SK-N-SH (cell line): Measurements from ENCODE around the gene TTK. TPM values are rescaled to one million over a fixed set of nuclear protein-coding genes. Genes with fewer than 3 reads are reported as not detected.
A peak's percentile ranks its signal among the peaks of the same experiment; 100 is the strongest.

Experiments
- CTCF ChIA-PET: fragments of 300-600, 350-600 bp; formaldehyde crosslinking; extraction: SDS; loops from one replicate; lab custom pipeline; 2021; lab: Yijun Ruan, JAX
- POLR2A ChIA-PET: fragments of 350-600 bp; sonication (Branson Sonifier 250); formaldehyde crosslinking; extraction: SDS; loops from one replicate; lab custom pipeline; 2020; ENCODE audit warnings: antibody characterized with exemption, inconsistent platforms; lab: Yijun Ruan, JAX
- DNase-seq: peaks from one replicate; pipeline ENCODE4 v3.0.0; 2012
- H2AFZ ChIP-seq: fragments of 200-600 bp; sonication (generic); 2 replicates; pipeline ENCODE4 v1.8.1; 2016; ENCODE audit warnings: antibody characterized with exemption, mild to moderate bottlenecking, low read depth
- H3F3A ChIP-seq: fragments of 200-600 bp; sonication (generic); replicated peaks from 2 replicates; pipeline ENCODE3; 2016; ENCODE audit warnings: antibody characterized with exemption, mild to moderate bottlenecking; ENCODE audit not compliant: insufficient read depth
- H3K27ac ChIP-seq, 2 experiments: fragments of 200-500 bp in 1 of 2; fragments of 200-600 bp in 1 of 2; sonication (Bioruptor generic) in 1 of 2; sonication (generic), shearing (Covaris generic) in 1 of 2; 2 replicates each; pipeline versions ENCODE4 v1.5.1 to v1.6.1; 2014 to 2016; ENCODE audit warnings: low read depth in 2 of 2, inconsistent platforms in 1 of 2, low read length in 1 of 2, mild to moderate bottlenecking in 1 of 2, mixed read lengths in 1 of 2
- H3K27me3 ChIP-seq: fragments of 200-600 bp; sonication (generic), shearing (Covaris generic); 2 replicates; pipeline ENCODE4 v1.6.1; 2016; ENCODE audit warnings: mixed run types; ENCODE audit not compliant: insufficient read depth
- H3K36me3 ChIP-seq, 2 experiments: fragments of 200-500 bp in 1 of 2; fragments of 200-600 bp in 1 of 2; sonication (Bioruptor generic) in 1 of 2; sonication (generic) in 1 of 2; replicated peaks in 1 of 2; 2 replicates each; pipeline versions ENCODE3 to v1.5.1; 2014 to 2016; ENCODE audit warnings: low read length in 1 of 2, mild to moderate bottlenecking in 1 of 2; ENCODE audit not compliant: insufficient read depth in 2 of 2, control insufficient read depth in 1 of 2
- H3K4me1 ChIP-seq, 2 experiments: fragments of 200-500 bp in 1 of 2; fragments of 200-600 bp in 1 of 2; sonication (Bioruptor generic) in 1 of 2; sonication (generic), shearing (Covaris generic) in 1 of 2; 2 replicates each; pipeline versions ENCODE4 v1.5.1 to v1.6.1; 2014 to 2016; ENCODE audit warnings: low read depth in 1 of 2, low read length in 1 of 2, mixed run types in 1 of 2; ENCODE audit not compliant: insufficient read depth in 2 of 2, control insufficient read depth in 1 of 2
- H3K4me2 ChIP-seq: fragments of 200-600 bp; sonication (generic), shearing (Covaris generic); 2 replicates; pipeline ENCODE4 v1.6.1; 2017; ENCODE audit warnings: mixed run types
- H3K4me3 ChIP-seq, 2 experiments: fragments of 200-500 bp in 1 of 2; fragments of 200-600 bp in 1 of 2; sonication (Bioruptor generic) in 1 of 2; sonication (generic), shearing (Covaris generic) in 1 of 2; 2 replicates each; pipeline versions ENCODE4 v1.5.1 to v1.8.1; 2014 to 2016; ENCODE audit warnings: low read depth in 2 of 2, inconsistent platforms in 1 of 2, low read length in 1 of 2, mild to moderate bottlenecking in 1 of 2, mixed read lengths in 1 of 2, moderate library complexity in 1 of 2
- H3K79me2 ChIP-seq: fragments of 200-600 bp; sonication (generic); 2 replicates; pipeline ENCODE4 v1.8.1; 2017; ENCODE audit warnings: mild to moderate bottlenecking; ENCODE audit not compliant: insufficient read depth
- H3K9ac ChIP-seq: fragments of 200-600 bp; sonication (generic); 2 replicates; pipeline ENCODE4 v1.6.1; 2017; ENCODE audit warnings: mixed run types
- H3K9me2 ChIP-seq: fragments of 200-600 bp; sonication (generic); 2 replicates; pipeline ENCODE4 v1.6.1; 2017; ENCODE audit warnings: mixed run types
- H3K9me3 ChIP-seq: fragments of 200-600 bp; sonication (generic); 2 replicates; pipeline ENCODE4 v1.6.1; 2017; ENCODE audit warnings: mixed run types, mild to moderate bottlenecking, moderate library complexity
- H4K20me1 ChIP-seq: fragments of 200-600 bp; sonication (generic); 2 replicates; pipeline ENCODE4 v1.6.1; 2017; ENCODE audit warnings: mild to moderate bottlenecking, mixed run types; ENCODE audit not compliant: insufficient read depth
- ELF1 ChIP-seq: IDR thresholded peaks from 2 replicates; pipeline ENCODE4 v1.4.0; 2012
- EZH2phosphoT487 ChIP-seq: fragments of 200-600 bp; sonication (generic); IDR thresholded peaks from 2 replicates; pipeline ENCODE4 v1.6.1; 2017; ENCODE audit warnings: low read depth, mixed run types, mild to moderate bottlenecking, antibody characterized with exemption, moderate library complexity, borderline replicate concordance
- FOSL2 ChIP-seq: IDR thresholded peaks from 2 replicates; pipeline ENCODE4 v1.4.0; 2012; ENCODE audit warnings: low read depth, mild to moderate bottlenecking, moderate library complexity, borderline replicate concordance
- FOXM1 ChIP-seq: IDR thresholded peaks from 2 replicates; pipeline ENCODE4 v1.4.0; 2012; ENCODE audit warnings: low read depth, mild to moderate bottlenecking
- GABPA ChIP-seq: IDR thresholded peaks from 2 replicates; pipeline ENCODE4 v1.4.0; 2012; ENCODE audit warnings: low read depth, mild to moderate bottlenecking
- IRF3 ChIP-seq: fragments of 150-350 bp; IDR thresholded peaks from 2 replicates; pipeline ENCODE4 v1.6.1; 2016; ENCODE audit warnings: mild to moderate bottlenecking, low read depth, low read length
- JUND ChIP-seq: IDR thresholded peaks from 2 replicates; pipeline ENCODE4 v1.4.0; 2012
- MAX ChIP-seq: IDR thresholded peaks from 2 replicates; pipeline ENCODE4 v1.4.0; 2012; ENCODE audit warnings: low read depth
- MEF2A ChIP-seq: IDR thresholded peaks from 2 replicates; pipeline ENCODE4 v1.4.0; 2012; ENCODE audit warnings: low read depth, borderline replicate concordance
- NFIC ChIP-seq: IDR thresholded peaks from 2 replicates; pipeline ENCODE4 v1.4.0; 2012; ENCODE audit warnings: borderline replicate concordance
- NRF1 ChIP-seq: IDR thresholded peaks from 2 replicates; pipeline ENCODE4 v1.6.1; 2012; ENCODE audit warnings: low read depth, mild to moderate bottlenecking, low read length
- PBX3 ChIP-seq: IDR thresholded peaks from 2 replicates; pipeline ENCODE4; 2012
- POLR2AphosphoS5 ChIP-seq: IDR thresholded peaks from 2 replicates; pipeline ENCODE4 v1.6.1; 2012; ENCODE audit warnings: low read depth, low read length
- RCOR1 ChIP-seq: fragments of 150-350 bp; IDR thresholded peaks from 2 replicates; pipeline ENCODE4 v1.6.1; 2017; ENCODE audit warnings: antibody characterized with exemption, low read length
- REST ChIP-seq: IDR thresholded peaks from 2 replicates; pipeline ENCODE4 v1.6.1; 2012; ENCODE audit warnings: mild to moderate bottlenecking, low read depth, low read length, moderate library complexity
- RXRA ChIP-seq: IDR thresholded peaks from 2 replicates; pipeline ENCODE4 v1.4.0; 2012; ENCODE audit warnings: low read depth, mild to moderate bottlenecking, borderline replicate concordance
- SMC3 ChIP-seq: IDR thresholded peaks from 2 replicates; pipeline ENCODE4 v1.6.1; 2012; ENCODE audit warnings: low read depth, low read length, improper control_type of control experiment
- TAF1 ChIP-seq: IDR thresholded peaks from 2 replicates; pipeline ENCODE4 v1.6.1; 2012; ENCODE audit warnings: low read depth, mild to moderate bottlenecking, low read length, moderate library complexity, borderline replicate concordance
- TCF12 ChIP-seq: IDR thresholded peaks from 2 replicates; pipeline ENCODE4 v1.4.0; 2012
- TEAD4 ChIP-seq: IDR thresholded peaks from 2 replicates; pipeline ENCODE4 v1.4.0; 2012; ENCODE audit warnings: mild to moderate bottlenecking, borderline replicate concordance; ENCODE audit not compliant: insufficient read depth
- USF1 ChIP-seq: IDR thresholded peaks from 2 replicates; pipeline ENCODE4 v1.4.0; 2012; ENCODE audit warnings: low read depth, borderline replicate concordance
- YY1 ChIP-seq: IDR thresholded peaks from 2 replicates; pipeline ENCODE4 v1.4.0; 2012; ENCODE audit warnings: low read depth, mild to moderate bottlenecking
- WGBS: methylation state at CpG from one replicate; pipeline ENCODE4 v1.1.6; 2017; ENCODE audit warnings: low lambda C conversion rate; 5-methylcytosine and 5-hydroxymethylcytosine counted together
- polyA plus RNA-seq, 3 experiments: library from polyadenylated mRNA; depleted of rRNA; stranded (reverse); fragments of >200 nt; gene quantifications; 2 replicates each; pipeline ENCODE4 v1.2.3, GENCODE V29; 2012

The TTK gene
- polyA plus RNA-seq, 1 of the 3 experiments (the other 2 are of a cell fraction), result 3.6 TPM

GRCh38 chr6:80028589-80028988, 24.1 kb downstream of the TTK start:
- no peaks in the 10 kb centered on the region for H3K9me3 ChIP-seq
- DNase-seq, result no peak
- peaks cover 5% of the 10 kb centered on the region; the same call in 1 of the 2 replicates for H3K79me2 ChIP-seq
- H4K20me1 ChIP-seq, result no peaks in the 10 kb centered on the region
- WGBS, result 82% methylated on average over 3 of the region's 3 CpGs
- TF ChIP-seq REST, result no peak
- no peak for TF ChIP-seq ELF1
- TF ChIP-seq GABPA, result no peak
- TF ChIP-seq SMC3, result no peak
- TF ChIP-seq PBX3, result no peak
- no peak for TF ChIP-seq TCF12
- TF ChIP-seq NRF1, result no peak
- no peak for TF ChIP-seq NFIC
- no peak for TF ChIP-seq JUND
- TF ChIP-seq TAF1, result no peak
- no peak for TF ChIP-seq RXRA
- H2AFZ ChIP-seq, result no peak overlapping the region
- H3F3A ChIP-seq, result no peaks in the 10 kb centered on the region
- ChIA-PET POLR2A (no interaction called here), CTCF (interaction anchor here (3.0 kb wide), 1 partner anchor 65 kb away, joined by 8 read pairs; no protein-coding TSS in a partner anchor)
- no peak overlapping the region for H3K4me3 ChIP-seq
- H3K4me1 ChIP-seq, result no peaks in the 10 kb centered on the region
- no peak overlapping the region for H3K27ac ChIP-seq
- no peaks in the 10 kb centered on the region for H3K27me3 ChIP-seq
- H3K9ac ChIP-seq, result no peak overlapping the region
- peaks cover 35 to 61% of the 10 kb centered on the region in 2 experiments for H3K36me3 ChIP-seq
- no peaks in the 10 kb centered on the region for H3K9me2 ChIP-seq
- H3K4me2 ChIP-seq, result no peak overlapping the region

GRCh38 chr6:80029470-80029869, 25.0 kb downstream of the TTK start:
- Histone ChIP-seq H3K9me2 (no peaks in the 10 kb centered on the region), H3K9me3 (no peaks in the 10 kb centered on the region), H3K27ac (no peak overlapping the region), H4K20me1 (no peaks in the 10 kb centered on the region), H3K4me2 (no peak overlapping the region), H3K4me1 (no peaks in the 10 kb centered on the region), H3K4me3 (no peak overlapping the region), H3K79me2 (peaks cover under 1% of the 10 kb centered on the region; the same call in 1 of the 2 replicates), H2AFZ (peak overlapping the region; percentile 53), H3K36me3 (peaks cover 31 to 67% of the 10 kb centered on the region in 2 experiments), H3F3A (no peaks in the 10 kb centered on the region), H3K9ac (no peak overlapping the region), H3K27me3 (no peaks in the 10 kb centered on the region)
- POLR2A ChIA-PET, result no interaction called here
- 73% methylated on average over 3 of the region's 3 CpGs for WGBS
- no peak for DNase-seq
- CTCF ChIA-PET, result no interaction called here
- TF ChIP-seq RXRA (no peak), POLR2AphosphoS5 (no peak), FOXM1 (no peak), MEF2A (no peak), EZH2phosphoT487 (no peak), NRF1 (no peak), SMC3 (no peak), IRF3 (no peak), TEAD4 (no peak), FOSL2 (no peak), USF1 (no peak), YY1 (no peak), MAX (no peak), RCOR1 (no peak), TCF12 (no peak), NFIC (no peak)
